ENCODE results near the gene IFRD2.
A peak's percentile ranks its signal among the peaks of the same experiment; 100 is the strongest.
"Not testable (repeated sequence)": the region's sequence is repeated elsewhere in the genome, so short reads cannot be mapped to it uniquely, and the experiment has no call there.

Gene IFRD2

DNA sequence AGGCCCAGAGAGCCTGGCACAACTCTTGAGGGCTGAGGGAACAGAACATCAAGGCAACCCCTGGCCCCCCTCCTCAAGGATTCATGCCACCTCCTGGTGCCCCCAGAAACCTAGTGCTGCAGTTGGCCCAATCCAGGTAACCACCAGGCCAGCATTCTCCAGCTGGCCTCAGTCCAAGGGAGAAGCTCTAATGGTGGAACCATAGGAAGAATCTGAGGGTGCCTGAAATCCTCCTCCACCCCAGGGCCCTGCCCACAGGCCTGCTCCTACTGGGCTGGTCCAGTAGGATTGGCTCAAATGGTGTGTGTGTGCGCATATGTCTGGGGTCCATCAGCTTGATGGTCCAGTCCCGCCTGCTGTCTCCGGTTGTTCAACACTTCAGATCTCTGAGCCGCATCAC, 22.6 kb upstream of the IFRD2 start:
- TF ChIP-seq, protein P1, sequence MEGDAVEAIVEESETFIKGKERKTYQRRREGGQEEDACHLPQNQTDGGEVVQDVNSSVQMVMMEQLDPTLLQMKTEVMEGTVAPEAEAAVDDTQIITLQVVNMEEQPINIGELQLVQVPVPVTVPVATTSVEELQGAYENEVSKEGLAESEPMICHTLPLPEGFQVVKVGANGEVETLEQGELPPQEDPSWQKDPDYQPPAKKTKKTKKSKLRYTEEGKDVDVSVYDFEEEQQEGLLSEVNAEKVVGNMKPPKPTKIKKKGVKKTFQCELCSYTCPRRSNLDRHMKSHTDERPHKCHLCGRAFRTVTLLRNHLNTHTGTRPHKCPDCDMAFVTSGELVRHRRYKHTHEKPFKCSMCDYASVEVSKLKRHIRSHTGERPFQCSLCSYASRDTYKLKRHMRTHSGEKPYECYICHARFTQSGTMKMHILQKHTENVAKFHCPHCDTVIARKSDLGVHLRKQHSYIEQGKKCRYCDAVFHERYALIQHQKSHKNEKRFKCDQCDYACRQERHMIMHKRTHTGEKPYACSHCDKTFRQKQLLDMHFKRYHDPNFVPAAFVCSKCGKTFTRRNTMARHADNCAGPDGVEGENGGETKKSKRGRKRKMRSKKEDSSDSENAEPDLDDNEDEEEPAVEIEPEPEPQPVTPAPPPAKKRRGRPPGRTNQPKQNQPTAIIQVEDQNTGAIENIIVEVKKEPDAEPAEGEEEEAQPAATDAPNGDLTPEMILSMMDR (IDR thresholded peaks at IDR 0.05; ENCODE audit: low read depth, low read length, missing control alignments) = no peak
- no peak for DNase-seq (ENCODE audit: low read depth)
- no peak overlapping the region for H3K4me3 ChIP-seq (ENCODE audit: low read depth, low read length)

DNA sequence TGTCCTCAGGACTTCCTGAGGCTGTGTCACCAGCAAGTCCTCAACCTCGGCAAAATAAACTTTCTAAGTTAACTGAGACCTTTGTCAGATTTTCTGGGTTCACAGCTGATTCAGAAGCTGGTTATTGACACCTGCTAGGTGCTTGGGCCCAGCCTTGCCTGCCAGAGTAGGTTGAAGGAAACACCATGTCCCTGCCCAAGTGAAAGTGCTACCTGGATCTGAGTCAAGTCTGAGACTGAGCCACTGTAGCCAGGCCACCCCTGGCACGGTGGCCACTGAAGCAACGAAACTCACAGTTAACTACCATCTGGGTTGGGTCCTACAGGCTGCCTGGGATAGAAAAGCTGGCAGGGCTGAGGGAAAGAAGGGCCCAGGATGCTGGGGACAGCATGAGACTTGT, 22.1 kb upstream of the IFRD2 start:
- DNase-seq (ENCODE audit: low read depth) = no peak
- H3K4me3 ChIP-seq (ENCODE audit: low read depth, low read length) = no peak overlapping the region
- TF ChIP-seq, protein P1 (IDR thresholded peaks at IDR 0.05; ENCODE audit: low read depth, low read length, missing control alignments) = no peak

DNA sequence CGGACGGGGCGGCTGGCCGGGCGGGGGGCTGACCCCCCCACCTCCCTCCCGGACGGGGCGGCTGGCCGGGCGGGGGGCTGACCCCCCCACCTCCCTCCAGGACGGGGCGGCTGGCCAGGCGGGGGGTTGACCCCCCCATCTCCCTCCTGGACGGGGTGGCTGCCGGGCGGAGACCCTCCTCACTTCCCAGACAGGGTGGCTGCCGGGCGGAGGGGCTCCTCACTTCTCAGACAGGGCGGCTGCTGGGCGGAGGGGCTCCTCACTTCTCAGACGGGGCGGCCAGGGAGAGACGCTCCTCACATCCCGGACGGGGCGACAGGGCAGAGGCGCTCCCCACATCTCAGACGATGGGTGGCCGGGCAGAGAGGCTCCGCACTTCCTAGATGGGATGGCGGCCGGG, 19.8 kb upstream of the IFRD2 start:
- H3K4me3 ChIP-seq (ENCODE audit: low read depth, low read length); DNase-seq (ENCODE audit: low read depth): not testable (repeated sequence)

DNA sequence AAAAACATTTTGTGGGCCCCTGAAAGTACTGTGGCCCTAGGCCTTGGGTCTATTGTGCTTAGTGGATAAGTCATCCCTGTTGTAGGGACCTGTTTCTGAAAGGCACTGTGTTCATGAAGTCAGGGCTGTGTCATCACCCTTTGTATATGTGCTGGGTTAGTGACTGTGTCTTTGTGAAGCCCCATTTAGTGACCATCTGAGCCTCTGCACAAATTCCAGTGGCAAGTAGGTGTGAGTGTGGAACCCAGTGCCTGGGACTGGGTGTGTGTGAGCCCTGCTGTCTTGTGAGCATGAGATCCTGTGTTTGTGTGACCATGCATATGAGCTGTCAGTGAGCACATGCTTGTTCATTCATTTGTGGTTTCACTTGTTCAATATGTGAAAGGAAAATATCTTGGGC, 12.4 kb upstream of the IFRD2 start:
- H3K4me3 ChIP-seq (ENCODE audit: low read depth, low read length) = no peak overlapping the region
- no peak for DNase-seq (ENCODE audit: low read depth)
- TF ChIP-seq, protein P1 (IDR thresholded peaks at IDR 0.05; ENCODE audit: low read depth, low read length, missing control alignments) = no peak

DNA sequence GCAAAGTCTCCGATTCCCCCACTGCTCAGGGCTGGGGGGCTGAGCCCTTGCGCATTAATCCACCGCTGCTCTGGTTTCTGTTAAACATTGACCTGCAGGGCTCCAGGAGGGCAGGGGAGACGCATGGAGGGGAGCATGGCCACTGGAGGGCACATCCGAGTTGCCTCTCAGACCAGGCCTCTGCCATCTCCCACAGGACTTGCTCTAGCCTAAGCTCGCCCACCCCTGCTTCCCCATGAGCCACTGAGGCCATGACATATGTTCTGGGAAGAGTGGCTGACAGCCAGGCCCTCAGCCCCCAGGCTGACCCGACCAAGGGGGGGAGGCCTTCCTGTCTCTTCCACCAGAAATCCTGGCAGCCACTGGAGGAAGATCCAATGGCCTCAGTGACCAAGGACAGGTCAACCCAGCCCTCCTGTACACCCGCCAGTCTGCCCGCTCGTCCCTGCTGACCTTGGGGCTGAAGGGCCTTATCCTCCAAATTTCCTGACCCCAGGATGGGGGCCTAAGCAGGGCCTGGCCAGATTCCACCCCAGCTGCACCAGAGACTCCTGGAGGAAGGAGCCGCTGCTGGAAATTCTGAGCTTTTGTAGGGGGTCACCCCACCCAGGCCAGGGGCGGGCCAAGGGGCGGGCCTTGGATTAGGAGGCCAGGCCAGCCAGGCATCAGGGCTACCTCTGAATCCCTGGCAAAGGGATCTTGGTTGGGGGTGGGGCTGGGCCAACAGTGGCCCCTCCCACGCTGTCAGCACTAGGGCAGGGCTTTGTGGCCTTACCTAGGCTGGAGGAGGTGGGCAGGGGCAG, 11.0 kb upstream of the IFRD2 start, which contains the start of gene HYAL1:
TSS of gene HYAL1 (minus strand) at position 562 of the 803 bp plus-strand sequence. CDS start 618 bp downstream, outside the sequence.
- no peak for DNase-seq (ENCODE audit: low read depth)

DNA sequence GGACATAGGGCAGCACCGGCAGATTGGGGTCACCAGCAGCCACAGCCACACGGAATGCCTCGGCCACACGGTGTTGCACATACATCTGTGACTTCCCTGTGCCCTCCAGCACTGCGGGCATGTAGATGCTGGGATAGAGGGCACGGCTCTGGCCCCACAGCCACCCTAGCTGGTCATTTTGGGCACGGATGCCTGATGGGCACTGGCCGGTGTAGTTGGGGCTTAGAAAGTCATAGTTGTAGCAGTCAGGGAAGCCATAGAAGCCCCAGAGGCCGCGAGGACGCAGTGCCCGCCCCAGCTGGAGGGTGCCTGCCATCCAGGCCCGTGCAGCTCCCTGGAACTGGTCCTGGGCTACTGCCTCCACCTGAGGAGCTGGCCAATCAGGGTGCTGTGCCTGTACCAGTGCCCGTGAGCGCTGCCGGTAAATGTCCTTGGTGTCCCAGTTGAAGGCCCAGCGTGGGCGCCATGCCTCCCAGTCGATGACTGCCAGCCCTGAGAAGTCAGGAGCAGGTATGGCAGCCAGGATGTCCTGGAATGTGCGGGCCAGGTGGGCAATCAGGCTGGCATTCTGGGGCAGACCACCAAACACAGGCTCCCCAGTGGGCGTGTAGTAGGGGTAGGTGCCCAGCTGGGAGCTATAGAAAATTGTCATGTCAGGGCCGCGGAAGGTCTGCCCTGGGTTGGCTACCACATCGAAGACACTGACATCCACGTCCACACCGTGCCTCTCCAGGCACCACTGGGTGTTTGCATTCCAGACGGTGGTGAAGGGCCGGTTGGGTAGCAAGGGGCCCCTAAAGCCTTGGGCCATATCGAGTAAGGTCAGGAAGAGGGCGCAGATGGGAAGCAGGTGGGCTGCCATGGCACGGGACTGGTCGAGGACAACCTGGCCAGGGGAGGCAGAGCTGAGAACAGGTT, 10.1 kb upstream of the IFRD2 start:
- no peak overlapping the region for H3K4me3 ChIP-seq (ENCODE audit: low read depth, low read length)
- TF ChIP-seq, protein P1 (IDR thresholded peaks at IDR 0.05; ENCODE audit: low read depth, low read length, missing control alignments) = no peak
- no peak for DNase-seq (ENCODE audit: low read depth)

More for the DNA sequence above, 11.0 kb upstream of the IFRD2 start, which contains the start of gene HYAL1:
- TF ChIP-seq, protein P1 (IDR thresholded peaks at IDR 0.05; ENCODE audit: low read depth, low read length, missing control alignments) = no peak
- H3K4me3 ChIP-seq (ENCODE audit: low read depth, low read length) = no peak within 1 kb of the TSS

DNA sequence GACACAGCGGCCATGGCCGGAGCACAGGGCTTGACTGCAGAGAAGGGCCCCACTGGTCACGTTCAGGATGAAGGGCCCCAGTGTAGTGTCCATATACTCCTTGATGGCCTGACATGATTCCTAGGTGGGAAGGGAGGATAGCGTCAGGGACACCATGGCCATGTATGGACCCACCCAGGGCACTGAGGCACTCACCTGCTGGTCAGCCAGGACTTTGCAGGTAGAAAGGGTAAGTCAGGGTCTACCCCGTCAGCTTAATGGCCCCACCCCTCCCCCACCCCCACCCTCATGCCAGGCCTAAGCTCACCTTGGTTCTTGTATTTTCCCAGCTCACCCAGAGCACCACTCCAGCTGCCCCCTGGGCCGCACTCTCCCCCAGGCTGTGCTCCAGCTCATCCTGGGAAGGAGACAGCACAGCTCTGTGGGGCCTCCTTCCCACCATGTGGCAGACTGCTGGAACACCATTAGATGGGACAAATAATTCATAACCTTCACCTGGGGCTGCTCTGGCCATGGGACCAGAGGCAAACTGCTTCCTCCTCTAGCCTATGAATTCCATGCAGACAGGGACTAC, 8.5 kb upstream of the IFRD2 start:
- TF ChIP-seq, protein P1 (IDR thresholded peaks at IDR 0.05; ENCODE audit: low read depth, low read length, missing control alignments) = no peak
- peak overlapping the region; percentile 62 for H3K4me3 ChIP-seq (ENCODE audit: low read depth, low read length)

More for the DNA sequence above, 8.5 kb upstream of the IFRD2 start:
- DNase-seq (ENCODE audit: low read depth) = no peak

Data from GM12864 (cell line).